ENCODE measurements around the gene SNX25. TPM values are rescaled to one million over a fixed set of nuclear protein-coding genes. Genes with fewer than 3 reads are reported as not detected.

The SNX25 gene
- total and polyA plus RNA-seq, 7 donors, result 5.3 to 13.0 (median 9.8) TPM

DNA sequence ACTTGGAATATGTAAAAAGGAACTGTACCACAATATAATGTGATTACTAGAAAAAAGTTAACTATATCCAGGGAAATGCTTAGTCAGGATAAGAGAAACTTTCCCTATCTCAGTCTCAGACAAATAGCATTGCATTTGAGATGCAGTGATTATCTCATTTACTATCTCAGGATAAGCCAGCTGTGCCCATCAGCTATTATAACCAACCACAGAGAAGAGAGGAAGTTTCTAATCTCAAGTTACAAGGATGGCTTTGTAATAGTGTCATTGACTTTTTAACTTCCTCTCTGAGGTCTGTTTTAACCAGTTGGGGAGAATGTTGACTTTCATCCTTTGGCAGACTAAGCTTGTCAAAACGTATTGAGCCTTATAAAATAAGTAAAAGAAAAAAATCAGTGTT, 56.5 kb downstream of the SNX25 start:
- ATAC-seq (peak; percentile 44 to 83 (median 66)), DNase-seq (no peak)
- Histone ChIP-seq H3K9me3 (no peaks in the 10 kb centered on the region), H3K27me3 (ENCODE audit: insufficient read depth in 3 of 3, low read length in 2 of 3) (no peaks in the 10 kb centered on the region), H3K36me3 (ENCODE audit: insufficient read depth in 1 of 2, low read depth in 1 of 2) (peaks cover 0 to 33% of the 10 kb centered on the region in 2 donors), H3K4me3 (no peak overlapping the region), H3K4me1 (no peaks in the 10 kb centered on the region), H3K27ac (peak overlapping the region; percentile 46)
- intact Hi-C loops (cut with DNase I), result no loop called here
- TF ChIP-seq, protein P1, sequence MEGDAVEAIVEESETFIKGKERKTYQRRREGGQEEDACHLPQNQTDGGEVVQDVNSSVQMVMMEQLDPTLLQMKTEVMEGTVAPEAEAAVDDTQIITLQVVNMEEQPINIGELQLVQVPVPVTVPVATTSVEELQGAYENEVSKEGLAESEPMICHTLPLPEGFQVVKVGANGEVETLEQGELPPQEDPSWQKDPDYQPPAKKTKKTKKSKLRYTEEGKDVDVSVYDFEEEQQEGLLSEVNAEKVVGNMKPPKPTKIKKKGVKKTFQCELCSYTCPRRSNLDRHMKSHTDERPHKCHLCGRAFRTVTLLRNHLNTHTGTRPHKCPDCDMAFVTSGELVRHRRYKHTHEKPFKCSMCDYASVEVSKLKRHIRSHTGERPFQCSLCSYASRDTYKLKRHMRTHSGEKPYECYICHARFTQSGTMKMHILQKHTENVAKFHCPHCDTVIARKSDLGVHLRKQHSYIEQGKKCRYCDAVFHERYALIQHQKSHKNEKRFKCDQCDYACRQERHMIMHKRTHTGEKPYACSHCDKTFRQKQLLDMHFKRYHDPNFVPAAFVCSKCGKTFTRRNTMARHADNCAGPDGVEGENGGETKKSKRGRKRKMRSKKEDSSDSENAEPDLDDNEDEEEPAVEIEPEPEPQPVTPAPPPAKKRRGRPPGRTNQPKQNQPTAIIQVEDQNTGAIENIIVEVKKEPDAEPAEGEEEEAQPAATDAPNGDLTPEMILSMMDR (IDR thresholded peaks at IDR 0.05), result no peak
- 76 to 83% (median 79%) methylated on average over 1 of the region's 1 CpG for WGBS, 3 donors

DNA sequence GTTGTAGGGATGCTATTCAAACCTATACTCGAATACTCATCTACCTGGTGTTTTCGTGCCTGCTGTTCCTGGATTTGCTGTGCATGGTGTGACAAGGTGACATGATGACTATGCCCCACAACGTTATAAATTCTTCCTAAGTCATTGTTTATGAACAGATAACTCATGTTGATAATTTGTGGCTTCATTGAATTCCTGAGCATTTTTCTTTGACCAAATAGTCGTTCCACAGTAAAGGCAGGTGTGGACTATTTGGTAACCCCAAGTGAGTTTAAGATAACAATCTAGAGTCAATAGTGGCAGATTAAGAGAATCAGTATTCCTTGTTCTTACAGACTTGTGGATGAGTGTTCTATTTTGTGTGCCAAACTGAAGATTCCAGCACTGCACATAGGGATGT, 59.9 kb downstream of the SNX25 start:
- ATAC-seq, result no peak
- Histone ChIP-seq H3K4me3 (no peak overlapping the region), H3K27me3 (ENCODE audit: insufficient read depth in 3 of 3, low read length in 2 of 3) (no peaks in the 10 kb centered on the region), H3K4me1 (no peaks in the 10 kb centered on the region), H3K9me3 (no peaks in the 10 kb centered on the region), H3K27ac (no peak overlapping the region), H3K36me3 (ENCODE audit: insufficient read depth in 1 of 2, low read depth in 1 of 2) (peaks cover 0 to 32% of the 10 kb centered on the region in 2 donors)
- intact Hi-C loops (cut with DNase I), result no loop called here
- WGBS, 3 donors, result 69 to 87% (median 78%) methylated on average over 4 of the region's 4 CpGs
- TF ChIP-seq, protein P1 (IDR thresholded peaks at IDR 0.05), result no peak
- no peak for DNase-seq

DNA sequence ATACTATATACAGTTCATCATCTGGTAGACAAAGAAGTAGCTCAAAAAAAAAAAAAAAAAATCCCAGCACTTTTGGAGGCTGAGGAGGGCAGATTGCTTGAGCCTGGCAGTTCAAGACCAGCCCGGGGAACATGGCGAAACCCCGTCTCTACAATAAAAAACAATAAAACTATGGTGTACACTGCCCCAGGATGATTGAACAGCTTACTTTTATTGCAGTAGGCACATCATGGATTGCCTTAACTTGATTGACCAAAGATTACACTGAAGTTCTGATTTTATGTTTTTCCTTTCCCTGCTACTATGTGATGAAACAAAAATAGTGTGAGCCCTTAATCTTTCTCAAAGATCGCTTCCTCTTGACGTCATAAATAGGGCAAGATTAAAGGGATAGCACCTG, 60.6 kb downstream of the SNX25 start:
- Histone ChIP-seq H3K9me3 (no peaks in the 10 kb centered on the region), H3K4me3 (no peak overlapping the region), H3K36me3 (ENCODE audit: insufficient read depth in 1 of 2, low read depth in 1 of 2) (peaks cover 0 to 28% of the 10 kb centered on the region in 2 donors), H3K4me1 (no peaks in the 10 kb centered on the region), H3K27ac (no peak overlapping the region), H3K27me3 (ENCODE audit: insufficient read depth in 3 of 3, low read length in 2 of 3) (no peaks in the 10 kb centered on the region)
- WGBS, 3 donors, result 87 to 90% (median 89%) methylated on average over 5 of the region's 5 CpGs
- TF ChIP-seq, protein P1 (IDR thresholded peaks at IDR 0.05), result no peak
- DNase-seq (no peak), ATAC-seq (no peak)
- intact Hi-C loops (cut with DNase I), result no loop called here

DNA sequence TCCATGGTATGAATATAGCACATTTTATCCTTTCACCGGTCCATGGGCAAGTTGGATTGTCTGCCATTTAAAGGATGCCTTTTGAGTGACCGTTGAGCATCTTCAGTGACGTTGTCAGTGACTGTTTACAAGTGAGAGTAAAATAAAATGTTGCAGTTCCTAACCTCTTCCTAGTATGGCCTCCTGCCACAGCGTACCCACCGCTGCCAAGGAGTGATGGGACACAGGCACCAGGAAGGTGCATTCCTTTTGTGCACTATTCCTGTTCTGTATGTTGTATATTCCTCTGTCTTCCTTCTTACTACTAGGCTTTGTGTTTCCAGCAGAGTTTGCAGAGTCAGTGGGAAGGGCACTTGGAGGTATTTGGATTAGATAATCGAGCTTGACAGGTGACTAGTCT, 61.5 kb downstream of the SNX25 start:
- DNase-seq (no peak), ATAC-seq (no peak)
- H3K4me1 ChIP-seq, result peaks cover 4% of the 10 kb centered on the region
- no peak overlapping the region for H3K27ac ChIP-seq
- H3K9me3 ChIP-seq, result no peaks in the 10 kb centered on the region
- TF ChIP-seq, protein P1 (IDR thresholded peaks at IDR 0.05), result no peak
- H3K36me3 ChIP-seq (ENCODE audit: insufficient read depth in 1 of 2, low read depth in 1 of 2), result peaks cover 0 to 28% of the 10 kb centered on the region in 2 donors
- intact Hi-C loops (cut with DNase I), result no loop called here
- H3K27me3 ChIP-seq (ENCODE audit: insufficient read depth in 3 of 3, low read length in 2 of 3), result no peaks in the 10 kb centered on the region
- no peak overlapping the region for H3K4me3 ChIP-seq
- 93 to 99% (median 95%) methylated on average over 6 of the region's 6 CpGs for WGBS, 3 donors

DNA sequence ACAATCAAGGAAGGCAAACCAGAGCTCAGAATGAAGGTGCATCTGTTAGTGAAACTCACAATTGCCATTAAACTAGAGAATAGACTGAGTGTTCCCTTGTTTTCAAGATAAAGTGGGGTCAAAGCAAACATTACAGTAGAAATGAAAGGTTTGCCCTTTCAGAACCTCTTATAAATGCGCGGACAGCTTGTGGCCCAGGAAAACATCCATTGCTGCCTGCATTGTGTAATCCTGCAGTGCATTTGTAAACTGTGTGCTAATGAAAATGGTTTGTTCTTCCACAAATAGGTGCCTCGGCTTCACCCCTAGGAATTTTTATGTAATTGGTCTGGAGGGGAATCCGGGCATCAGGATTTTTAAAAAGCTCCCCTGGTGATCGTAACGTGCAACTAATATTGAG, 62.8 kb downstream of the SNX25 start:
- intact Hi-C loops (cut with DNase I), result no loop called here
- peaks cover 0 to 22% of the 10 kb centered on the region in 2 donors for H3K36me3 ChIP-seq (ENCODE audit: insufficient read depth in 1 of 2, low read depth in 1 of 2)

More for the DNA sequence above, 62.8 kb downstream of the SNX25 start:
- Histone ChIP-seq H3K4me3 (no peak overlapping the region), H3K4me1 (peaks cover 4% of the 10 kb centered on the region), H3K27ac (no peak overlapping the region), H3K9me3 (no peaks in the 10 kb centered on the region), H3K27me3 (ENCODE audit: insufficient read depth in 3 of 3, low read length in 2 of 3) (no peaks in the 10 kb centered on the region)
- DNase-seq (no peak), ATAC-seq (no peak)
- TF ChIP-seq, protein P1 (IDR thresholded peaks at IDR 0.05), result no peak
- WGBS, 3 donors, result 93 to 96% (median 95%) methylated on average over 6 of the region's 6 CpGs

Measured in psoas muscle (tissue), 8 donors.